ENCODE results near the gene HPSE2. TPM values are rescaled to one million over a fixed set of nuclear protein-coding genes. Genes with fewer than 3 reads are reported as not detected.

The HPSE2 gene
- total and polyA plus RNA-seq, 4 donors: 0.05 TPM; not detected in 3

DNA sequence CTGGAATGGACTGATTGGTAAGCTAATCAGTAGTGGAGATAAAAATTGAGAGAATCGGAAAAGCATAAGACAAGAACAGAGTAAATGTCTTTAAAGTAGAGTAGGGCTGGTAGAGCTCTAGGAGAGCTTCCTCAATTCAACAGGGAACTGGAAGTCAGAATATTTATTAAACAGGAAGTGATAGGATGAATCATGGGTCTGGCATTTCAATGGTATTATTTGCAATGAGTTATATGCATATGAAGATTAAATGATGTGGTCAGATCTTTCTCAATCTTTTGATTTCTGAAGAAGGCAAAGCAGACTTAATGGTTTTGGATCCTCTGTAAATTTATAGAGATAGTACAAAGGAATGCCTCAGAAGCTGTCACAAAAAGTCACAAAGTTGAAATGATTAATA lies 349.0 kb downstream of the HPSE2 start:
- DNase-seq (ENCODE audit: low spot score): no peak
- no peaks in the 10 kb centered on the region for H3K9me3 ChIP-seq (ENCODE audit: control insufficient read depth in 4 of 4, low read length in 3 of 4)
- no peak overlapping the region for H3K27ac ChIP-seq (ENCODE audit: low read depth in 1 of 2, low read length in 2 of 2)
- H3K4me1 ChIP-seq (ENCODE audit: control insufficient read depth in 4 of 4, insufficient read depth in 4 of 4, low read length in 3 of 4): no peaks in the 10 kb centered on the region
- no peaks in the 10 kb centered on the region for H3K27me3 ChIP-seq (ENCODE audit: control insufficient read depth in 4 of 4, insufficient read depth in 4 of 4, low read length in 3 of 4)
- 66% methylated on average over 1 of the region's 1 CpG for WGBS
- no peak for TF ChIP-seq HNF4G (IDR thresholded peaks at IDR 0.05)
- no peaks in the 10 kb centered on the region for H3K36me3 ChIP-seq (ENCODE audit: control insufficient read depth in 4 of 4, insufficient read depth in 3 of 4, low read depth in 1 of 4, low read length in 3 of 4)
- no peak overlapping the region for H3K9ac ChIP-seq (ENCODE audit: low read depth in 1 of 2, low read length in 2 of 2)
- no peak overlapping the region for H3K4me3 ChIP-seq (ENCODE audit: low read depth in 1 of 3, low read length in 3 of 3)

DNA sequence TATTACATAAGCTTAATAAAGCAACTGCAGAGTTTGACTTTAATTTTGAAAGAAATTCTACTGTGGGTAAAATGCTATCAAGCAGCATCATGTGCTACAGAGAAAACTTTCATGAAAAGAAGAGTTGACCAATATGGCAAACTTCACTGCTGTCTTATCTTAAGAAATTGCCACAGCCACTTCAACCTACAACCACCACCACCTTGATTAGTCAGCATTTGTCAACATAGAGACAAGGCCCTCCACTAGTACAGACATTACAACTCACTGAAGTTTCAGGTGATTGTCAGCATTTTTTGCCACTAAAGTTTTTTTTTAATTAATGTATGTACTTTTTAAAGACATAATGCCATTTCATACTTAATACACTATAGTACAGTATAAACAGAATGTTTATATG lies 350.3 kb downstream of the HPSE2 start:
- no peak for DNase-seq (ENCODE audit: low spot score)
- Histone ChIP-seq H3K4me1 (ENCODE audit: control insufficient read depth in 4 of 4, insufficient read depth in 4 of 4, low read length in 3 of 4) (no peaks in the 10 kb centered on the region), H3K4me3 (ENCODE audit: low read depth in 1 of 3, low read length in 3 of 3) (no peak overlapping the region), H3K27ac (ENCODE audit: low read depth in 1 of 2, low read length in 2 of 2) (no peak overlapping the region), H3K9me3 (ENCODE audit: control insufficient read depth in 4 of 4, low read length in 3 of 4) (no peaks in the 10 kb centered on the region), H3K36me3 (ENCODE audit: control insufficient read depth in 4 of 4, insufficient read depth in 3 of 4, low read depth in 1 of 4, low read length in 3 of 4) (no peaks in the 10 kb centered on the region), H3K27me3 (ENCODE audit: control insufficient read depth in 4 of 4, insufficient read depth in 4 of 4, low read length in 3 of 4) (no peaks in the 10 kb centered on the region), H3K9ac (ENCODE audit: low read depth in 1 of 2, low read length in 2 of 2) (no peak overlapping the region)
- TF ChIP-seq HNF4G (IDR thresholded peaks at IDR 0.05) (no peak), RXRA (IDR thresholded peaks at IDR 0.05) (no peak), HNF4A (conservative IDR thresholded peaks at IDR 0.05) (no peak), GABPA (IDR thresholded peaks at IDR 0.05 in 1 of 2, conservative IDR thresholded peaks at IDR 0.05 in 1 of 2) (no peak), SP1 (IDR thresholded peaks at IDR 0.05) (no peak), EGR1 (IDR thresholded peaks at IDR 0.05; ENCODE audit: low read depth in 2 of 2) (no peak), RAD21 (IDR thresholded peaks at IDR 0.05) (no peak), FOXA2 (IDR thresholded peaks at IDR 0.05) (no peak), JUND (IDR thresholded peaks at IDR 0.05) (no peak), YY1 (IDR thresholded peaks at IDR 0.05) (no peak), FOXA1 (IDR thresholded peaks at IDR 0.05) (no peak), TAF1 (conservative IDR thresholded peaks at IDR 0.05) (no peak)
- TF ChIP-seq, protein P1, sequence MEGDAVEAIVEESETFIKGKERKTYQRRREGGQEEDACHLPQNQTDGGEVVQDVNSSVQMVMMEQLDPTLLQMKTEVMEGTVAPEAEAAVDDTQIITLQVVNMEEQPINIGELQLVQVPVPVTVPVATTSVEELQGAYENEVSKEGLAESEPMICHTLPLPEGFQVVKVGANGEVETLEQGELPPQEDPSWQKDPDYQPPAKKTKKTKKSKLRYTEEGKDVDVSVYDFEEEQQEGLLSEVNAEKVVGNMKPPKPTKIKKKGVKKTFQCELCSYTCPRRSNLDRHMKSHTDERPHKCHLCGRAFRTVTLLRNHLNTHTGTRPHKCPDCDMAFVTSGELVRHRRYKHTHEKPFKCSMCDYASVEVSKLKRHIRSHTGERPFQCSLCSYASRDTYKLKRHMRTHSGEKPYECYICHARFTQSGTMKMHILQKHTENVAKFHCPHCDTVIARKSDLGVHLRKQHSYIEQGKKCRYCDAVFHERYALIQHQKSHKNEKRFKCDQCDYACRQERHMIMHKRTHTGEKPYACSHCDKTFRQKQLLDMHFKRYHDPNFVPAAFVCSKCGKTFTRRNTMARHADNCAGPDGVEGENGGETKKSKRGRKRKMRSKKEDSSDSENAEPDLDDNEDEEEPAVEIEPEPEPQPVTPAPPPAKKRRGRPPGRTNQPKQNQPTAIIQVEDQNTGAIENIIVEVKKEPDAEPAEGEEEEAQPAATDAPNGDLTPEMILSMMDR (IDR thresholded peaks at IDR 0.05; ENCODE audit: low read depth, low read length, missing input control): no peak
- TF ChIP-seq, protein P2, sequence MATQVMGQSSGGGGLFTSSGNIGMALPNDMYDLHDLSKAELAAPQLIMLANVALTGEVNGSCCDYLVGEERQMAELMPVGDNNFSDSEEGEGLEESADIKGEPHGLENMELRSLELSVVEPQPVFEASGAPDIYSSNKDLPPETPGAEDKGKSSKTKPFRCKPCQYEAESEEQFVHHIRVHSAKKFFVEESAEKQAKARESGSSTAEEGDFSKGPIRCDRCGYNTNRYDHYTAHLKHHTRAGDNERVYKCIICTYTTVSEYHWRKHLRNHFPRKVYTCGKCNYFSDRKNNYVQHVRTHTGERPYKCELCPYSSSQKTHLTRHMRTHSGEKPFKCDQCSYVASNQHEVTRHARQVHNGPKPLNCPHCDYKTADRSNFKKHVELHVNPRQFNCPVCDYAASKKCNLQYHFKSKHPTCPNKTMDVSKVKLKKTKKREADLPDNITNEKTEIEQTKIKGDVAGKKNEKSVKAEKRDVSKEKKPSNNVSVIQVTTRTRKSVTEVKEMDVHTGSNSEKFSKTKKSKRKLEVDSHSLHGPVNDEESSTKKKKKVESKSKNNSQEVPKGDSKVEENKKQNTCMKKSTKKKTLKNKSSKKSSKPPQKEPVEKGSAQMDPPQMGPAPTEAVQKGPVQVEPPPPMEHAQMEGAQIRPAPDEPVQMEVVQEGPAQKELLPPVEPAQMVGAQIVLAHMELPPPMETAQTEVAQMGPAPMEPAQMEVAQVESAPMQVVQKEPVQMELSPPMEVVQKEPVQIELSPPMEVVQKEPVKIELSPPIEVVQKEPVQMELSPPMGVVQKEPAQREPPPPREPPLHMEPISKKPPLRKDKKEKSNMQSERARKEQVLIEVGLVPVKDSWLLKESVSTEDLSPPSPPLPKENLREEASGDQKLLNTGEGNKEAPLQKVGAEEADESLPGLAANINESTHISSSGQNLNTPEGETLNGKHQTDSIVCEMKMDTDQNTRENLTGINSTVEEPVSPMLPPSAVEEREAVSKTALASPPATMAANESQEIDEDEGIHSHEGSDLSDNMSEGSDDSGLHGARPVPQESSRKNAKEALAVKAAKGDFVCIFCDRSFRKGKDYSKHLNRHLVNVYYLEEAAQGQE (IDR thresholded peaks at IDR 0.05): no peak
- TF ChIP-seq, protein P3, sequence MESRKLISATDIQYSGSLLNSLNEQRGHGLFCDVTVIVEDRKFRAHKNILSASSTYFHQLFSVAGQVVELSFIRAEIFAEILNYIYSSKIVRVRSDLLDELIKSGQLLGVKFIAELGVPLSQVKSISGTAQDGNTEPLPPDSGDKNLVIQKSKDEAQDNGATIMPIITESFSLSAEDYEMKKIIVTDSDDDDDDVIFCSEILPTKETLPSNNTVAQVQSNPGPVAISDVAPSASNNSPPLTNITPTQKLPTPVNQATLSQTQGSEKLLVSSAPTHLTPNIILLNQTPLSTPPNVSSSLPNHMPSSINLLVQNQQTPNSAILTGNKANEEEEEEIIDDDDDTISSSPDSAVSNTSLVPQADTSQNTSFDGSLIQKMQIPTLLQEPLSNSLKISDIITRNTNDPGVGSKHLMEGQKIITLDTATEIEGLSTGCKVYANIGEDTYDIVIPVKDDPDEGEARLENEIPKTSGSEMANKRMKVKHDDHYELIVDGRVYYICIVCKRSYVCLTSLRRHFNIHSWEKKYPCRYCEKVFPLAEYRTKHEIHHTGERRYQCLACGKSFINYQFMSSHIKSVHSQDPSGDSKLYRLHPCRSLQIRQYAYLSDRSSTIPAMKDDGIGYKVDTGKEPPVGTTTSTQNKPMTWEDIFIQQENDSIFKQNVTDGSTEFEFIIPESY (IDR thresholded peaks at IDR 0.05): no peak
- TF ChIP-seq, protein P4, sequence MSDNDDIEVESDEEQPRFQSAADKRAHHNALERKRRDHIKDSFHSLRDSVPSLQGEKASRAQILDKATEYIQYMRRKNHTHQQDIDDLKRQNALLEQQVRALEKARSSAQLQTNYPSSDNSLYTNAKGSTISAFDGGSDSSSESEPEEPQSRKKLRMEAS (IDR thresholded peaks at IDR 0.05): no peak
- TF ChIP-seq, protein P5, sequence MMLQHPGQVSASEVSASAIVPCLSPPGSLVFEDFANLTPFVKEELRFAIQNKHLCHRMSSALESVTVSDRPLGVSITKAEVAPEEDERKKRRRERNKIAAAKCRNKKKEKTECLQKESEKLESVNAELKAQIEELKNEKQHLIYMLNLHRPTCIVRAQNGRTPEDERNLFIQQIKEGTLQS (IDR thresholded peaks at IDR 0.05): no peak
